ENCODE data around the gene ARHGEF12. TPM values are rescaled to one million over a fixed set of nuclear protein-coding genes. Genes with fewer than 3 reads are reported as not detected.

ARHGEF12 gene
- polyA plus RNA-seq, 3 donors: 114 to 152 (median 121) TPM

GRCh38 chr11:120310870-120311269 is 25.3 kb upstream of the ARHGEF12 start:
- DNase-seq: no peak

GRCh38 chr11:120314861-120315260 is 21.4 kb upstream of the ARHGEF12 start:
- no peak for DNase-seq

GRCh38 chr11:120316880-120317688 is 19.1 kb upstream of the ARHGEF12 start:
- DNase-seq: peak; percentile 57

DNA sequence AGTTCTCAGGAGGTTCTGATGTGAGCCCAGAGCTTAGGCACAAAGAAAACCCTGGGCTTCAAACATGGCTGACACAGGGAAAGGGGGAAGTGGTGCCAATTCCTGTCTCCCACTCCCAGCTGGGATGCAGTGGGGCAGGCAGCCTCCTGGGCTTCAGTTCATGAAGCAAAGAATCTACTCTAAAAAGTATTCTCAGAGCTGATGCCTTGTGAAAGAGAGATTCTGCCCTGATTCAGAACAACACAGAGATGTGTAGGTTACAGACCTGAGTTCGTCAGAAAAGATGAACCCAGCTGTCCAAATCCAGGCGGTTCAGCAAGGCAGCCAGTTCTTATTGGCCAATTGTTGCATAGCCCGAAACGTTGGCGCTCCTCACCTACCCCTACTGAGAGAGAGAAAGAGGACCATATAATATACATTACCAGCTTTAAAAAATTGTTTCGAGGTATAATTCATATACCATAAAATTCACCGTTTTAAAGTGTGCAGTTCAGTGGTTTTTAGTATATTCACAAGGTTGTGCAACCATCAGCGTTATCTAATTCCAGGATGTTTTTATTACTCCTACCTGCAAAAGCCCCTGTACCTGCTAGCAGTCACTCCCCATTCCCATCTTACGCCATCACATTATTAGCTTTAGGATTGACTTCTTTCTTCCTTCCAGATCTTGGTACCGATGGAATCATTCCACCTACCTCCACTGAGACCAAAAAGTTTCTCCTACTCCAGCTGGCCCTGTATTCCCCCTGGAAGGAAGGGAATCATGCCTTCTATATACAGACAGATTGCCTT is 18.3 kb upstream of the ARHGEF12 start:
- DNase-seq: no peak

GRCh38 chr11:120318906-120319305 is 17.3 kb upstream of the ARHGEF12 start:
- DNase-seq: no peak

DNA sequence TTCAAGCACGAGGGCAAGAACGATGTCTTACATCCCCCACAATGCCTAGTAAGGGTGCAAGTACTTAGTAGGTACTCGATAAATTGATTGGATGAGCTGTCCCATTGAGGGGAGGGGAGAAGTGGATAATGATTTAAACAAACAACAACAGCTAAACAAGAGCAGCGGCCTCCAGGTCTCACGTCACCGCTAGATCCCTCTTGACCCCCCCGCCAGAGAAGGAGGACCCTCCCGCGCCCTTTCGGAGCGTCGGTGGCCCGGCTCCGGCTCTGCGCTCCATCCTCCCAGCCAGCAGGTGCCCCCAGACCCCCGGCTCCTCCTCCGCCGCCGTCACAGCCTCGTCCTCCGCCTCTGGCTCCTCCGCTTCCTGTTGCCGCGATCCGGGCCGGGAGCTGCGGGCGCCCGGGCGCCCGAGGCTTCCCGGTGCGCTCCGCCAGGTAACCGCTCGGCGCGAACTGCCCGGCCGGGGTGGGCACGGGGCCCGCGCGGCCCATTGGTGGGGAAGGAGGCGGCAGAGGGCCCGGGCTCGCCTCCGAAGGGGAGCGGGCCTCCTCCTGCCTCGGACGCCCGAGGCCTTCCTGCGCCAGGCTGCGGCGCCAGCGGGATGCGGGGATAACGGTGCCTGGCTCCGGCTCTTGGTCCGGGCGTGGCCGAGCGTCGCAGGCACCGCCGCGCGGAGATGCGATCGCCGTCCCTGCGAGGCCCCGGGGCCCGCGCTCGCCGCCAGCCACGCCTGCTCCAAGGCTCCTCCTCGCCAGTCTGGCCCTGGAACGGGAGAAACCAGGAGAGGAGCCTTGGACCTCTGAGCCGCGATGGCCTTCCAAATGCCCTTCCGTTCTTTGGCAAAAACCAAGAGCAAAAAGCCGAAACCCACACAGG is 11.0 kb upstream of the ARHGEF12 start, which contains the start of gene TLCD5:
Gene TLCD5, plus strand, starts transcription at position 368 of the 879 bp plus-strand sequence. CDS start 2,143 bp downstream, outside the sequence.
- peak; percentile 81 for DNase-seq

- no peak for DNase-seq
Observed at GRCh38 chr11:120326228-120326627, 10.0 kb upstream of the ARHGEF12 start.

DNA sequence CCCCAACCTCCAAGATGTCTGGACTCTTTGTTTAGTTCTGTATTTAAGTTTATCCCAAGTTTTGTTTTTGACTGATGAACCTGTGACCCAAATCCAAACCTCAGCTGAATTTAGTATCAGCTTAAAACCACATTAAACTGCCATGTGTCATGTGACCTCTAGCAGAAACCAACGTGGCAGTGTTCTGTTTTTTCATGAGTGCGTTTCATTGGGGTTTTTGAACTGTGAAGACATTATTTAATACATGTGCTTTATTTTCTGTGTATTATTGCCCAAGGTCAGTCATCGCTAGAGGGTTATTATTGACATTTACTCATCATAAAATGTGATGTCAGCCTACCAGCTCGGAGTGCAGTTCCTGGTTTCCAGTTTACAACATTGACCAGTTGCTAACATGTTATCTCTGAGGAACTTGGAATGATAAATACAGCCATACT is 9.3 kb upstream of the ARHGEF12 start:
- no peak for DNase-seq

GRCh38 chr11:120327311-120327710 is 8.9 kb upstream of the ARHGEF12 start:
- DNase-seq: no peak

GRCh38 chr11:120329556-120329955 is 6.7 kb upstream of the ARHGEF12 start:
- DNase-seq: no peak

DNA sequence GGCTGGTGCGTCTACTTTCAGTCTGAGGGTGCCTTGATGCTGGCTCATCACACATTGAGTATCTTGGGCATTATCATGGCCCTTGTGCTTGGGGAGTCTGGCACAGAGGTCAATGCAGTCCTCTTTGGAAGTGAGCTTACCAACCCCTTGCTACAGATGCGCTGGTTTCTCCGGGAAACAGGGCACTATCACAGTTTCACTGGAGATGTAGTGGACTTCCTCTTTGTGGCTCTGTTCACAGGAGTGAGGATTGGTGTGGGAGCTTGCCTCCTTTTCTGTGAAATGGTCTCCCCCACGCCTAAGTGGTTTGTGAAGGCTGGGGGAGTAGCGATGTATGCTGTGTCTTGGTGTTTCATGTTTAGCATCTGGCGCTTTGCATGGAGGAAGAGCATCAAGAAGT is 6.2 kb upstream of the ARHGEF12 start:
- no peak for DNase-seq

DNA sequence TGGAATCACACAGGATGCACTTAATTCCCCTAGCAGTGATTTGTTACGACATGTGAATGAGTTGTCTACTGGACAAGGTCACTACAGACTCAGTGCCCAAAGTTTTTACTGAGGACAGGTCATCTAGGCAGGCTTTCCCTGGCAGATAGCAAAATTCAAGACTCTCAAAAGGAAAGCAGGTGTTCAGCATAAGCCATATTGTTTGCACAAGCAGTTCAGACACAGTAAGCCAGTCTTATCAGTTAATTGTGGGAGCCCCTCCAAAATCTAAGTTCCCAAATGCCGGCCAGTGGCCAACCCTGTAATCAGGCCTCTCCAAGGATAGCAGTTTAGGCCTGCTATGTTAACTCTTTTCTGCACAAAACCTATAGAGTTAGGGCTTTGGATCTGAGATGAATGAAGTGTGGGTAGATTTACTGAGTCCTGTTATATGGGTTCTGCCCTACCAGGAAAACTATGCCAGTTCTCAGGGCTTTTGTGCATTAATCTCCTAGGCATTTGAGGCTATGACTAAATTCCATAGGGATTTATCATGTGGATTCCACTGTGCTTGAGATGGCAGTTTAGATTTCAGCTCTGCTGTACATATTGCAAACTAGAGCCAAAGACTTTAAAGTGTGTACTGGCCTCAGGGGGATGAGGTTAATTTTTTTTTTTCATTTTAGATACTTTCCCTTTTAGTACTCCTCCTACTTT is 4.8 kb upstream of the ARHGEF12 start:
- DNase-seq: no peak

GRCh38 chr11:120332822-120333716 is 3.1 kb upstream of the ARHGEF12 start:
- DNase-seq: no peak

- DNase-seq: no peak
Observed at GRCh38 chr11:120333801-120334200, 2.4 kb upstream of the ARHGEF12 start.

- DNase-seq: no peak
Observed at GRCh38 chr11:120334332-120334731, 1.9 kb upstream of the ARHGEF12 start.

GRCh38 chr11:120334894-120335462 is 1.2 kb upstream of the ARHGEF12 start:
- DNase-seq: peak; percentile 86

- no peak for DNase-seq
Observed at GRCh38 chr11:120335556-120335907, 681 bp upstream of the ARHGEF12 start.

DNA sequence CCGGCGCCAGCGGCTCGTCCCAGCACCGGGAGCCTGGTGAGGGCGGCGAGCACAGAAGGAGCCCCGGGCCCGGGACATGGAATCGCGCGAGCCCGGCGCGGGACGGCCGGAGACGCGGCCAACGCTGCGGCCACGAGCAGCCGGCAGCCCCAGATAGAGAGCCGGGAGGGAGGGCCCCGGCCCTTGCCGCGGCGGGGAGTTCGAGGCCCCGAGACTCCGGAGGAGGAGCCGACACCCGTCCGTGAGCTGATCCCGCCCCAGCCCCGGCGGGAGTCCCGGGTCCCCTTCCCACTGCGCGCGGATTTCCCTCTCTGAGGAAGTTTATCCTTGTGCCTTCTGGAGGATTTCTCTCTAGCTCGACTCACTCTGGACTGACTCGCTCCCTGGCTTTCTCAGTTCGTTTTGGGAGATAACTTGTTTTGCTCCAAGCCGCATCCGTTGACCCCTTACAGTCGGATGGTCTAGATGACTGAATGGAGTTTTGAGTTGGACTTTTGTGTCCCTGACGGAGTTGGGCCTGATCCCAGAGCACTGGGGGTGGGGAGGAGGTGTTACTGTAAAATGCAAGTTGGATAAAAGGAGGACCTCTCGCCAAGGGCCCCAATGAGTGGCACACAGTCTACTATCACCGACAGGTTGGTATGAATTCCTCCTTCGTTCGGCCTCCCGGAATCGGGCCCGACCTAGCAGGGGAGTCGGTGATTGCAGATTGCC is 585 bp downstream of the ARHGEF12 start:
- DNase-seq: no peak

Data from renal pelvis (tissue), 4 donors.